Breast epithelium (tissue), 3 donors: Measurements from ENCODE around the gene SCT.
A peak's percentile ranks its signal among the peaks of the same experiment; 100 is the strongest.

Experiments used
- CTCF ChIP-seq, 3 donors: fragments of 450-650 bp; IDR thresholded peaks; one replicate each; pipeline ENCODE4 v1.5.1; 2016 to 2017; ENCODE audit warnings: antibody characterized with exemption in 3 of 3, mild to moderate bottlenecking in 3 of 3, moderate library complexity in 3 of 3
- POLR2A ChIP-seq: fragments of 450-650 bp; IDR thresholded peaks from one replicate; pipeline ENCODE4 v1.6.1; 2016; ENCODE audit warnings: antibody characterized with exemption, mild to moderate bottlenecking, moderate library complexity

- no peak for TF ChIP-seq CTCF (IDR thresholded peaks at IDR 0.05)
- peak; percentile 68 for TF ChIP-seq POLR2A
Observed at GRCh38 chr11:615504-616319, 11.3 kb downstream of the SCT start, which contains the start of gene IRF7.
